OCI-LY1 (cell line): ENCODE data around the gene PGAP2.

Source experiments
- H2AFZ ChIP-seq: fragments of 200-600 bp; sonication (generic), shearing (Covaris generic); 2 replicates; pipeline ENCODE4 v1.6.0; 2014; ENCODE audit warnings: antibody characterized with exemption, mild to moderate bottlenecking, low read length
- H3F3A ChIP-seq: fragments of 200-600 bp; sonication (generic), shearing (Covaris generic); 2 replicates; pipeline ENCODE4 v1.6.0; 2014; ENCODE audit warnings: mild to moderate bottlenecking, antibody characterized with exemption, low read length, moderate library complexity; ENCODE audit not compliant: insufficient read depth
- H3K27ac ChIP-seq: fragments of 200-600 bp; sonication (generic); 2 replicates; pipeline ENCODE4 v1.5.1; 2014; ENCODE audit warnings: low read length, mixed run types, mild to moderate bottlenecking, low read depth; ENCODE audit not compliant: poor library complexity, severe bottlenecking
- H3K27me3 ChIP-seq: fragments of 200-600 bp; sonication (generic); 2 replicates; pipeline ENCODE4 v1.6.0; 2014; ENCODE audit warnings: antibody characterized with exemption, mild to moderate bottlenecking, low read length, moderate library complexity; ENCODE audit not compliant: insufficient read depth
- H3K36me3 ChIP-seq: fragments of 200-600 bp; sonication (generic); 2 replicates; pipeline ENCODE4 v1.6.1; 2014; ENCODE audit warnings: mild to moderate bottlenecking, antibody characterized with exemption, low read length, moderate library complexity, mixed read lengths; ENCODE audit not compliant: insufficient read depth
- H3K4me1 ChIP-seq: fragments of 200-600 bp; sonication (generic); 2 replicates; pipeline ENCODE4 v1.5.1; 2014; ENCODE audit warnings: mild to moderate bottlenecking, low read length, moderate library complexity; ENCODE audit not compliant: insufficient read depth, severe bottlenecking
- H3K4me2 ChIP-seq: fragments of 200-600 bp; sonication (generic), shearing (Covaris generic); 2 replicates; pipeline ENCODE4 v1.6.1; 2014; ENCODE audit warnings: low read length
- H3K4me3 ChIP-seq: fragments of 200-600 bp; sonication (generic); 2 replicates; pipeline ENCODE4 v1.5.1; 2014; ENCODE audit warnings: low read length, low read depth, mild to moderate bottlenecking, mixed read lengths; ENCODE audit not compliant: poor library complexity, severe bottlenecking
- H3K79me2 ChIP-seq: fragments of 200-600 bp; shearing (Covaris generic); 2 replicates; pipeline ENCODE4 v1.6.1; 2016; ENCODE audit warnings: mixed run types, low read length, mixed read lengths; ENCODE audit not compliant: insufficient read depth
- H3K9ac ChIP-seq: fragments of 200-600 bp; sonication (generic), shearing (Covaris generic); 2 replicates; pipeline ENCODE4 v1.6.1; 2014; ENCODE audit warnings: mild to moderate bottlenecking, low read length, mixed read lengths
- H3K9me2 ChIP-seq: fragments of 200-600 bp; sonication (generic), shearing (Covaris generic); 2 replicates; pipeline ENCODE4 v1.6.1; 2014; ENCODE audit warnings: low read depth, mild to moderate bottlenecking, low read length, mixed read lengths
- H3K9me3 ChIP-seq: fragments of 200-600 bp; shearing (Covaris generic); 2 replicates; pipeline ENCODE4 v1.6.1; 2014; ENCODE audit warnings: low read length, mixed read lengths
- H4K20me1 ChIP-seq: fragments of 200-600 bp; sonication (generic), shearing (Covaris generic); 2 replicates; pipeline ENCODE4 v1.6.0; 2016; ENCODE audit warnings: mild to moderate bottlenecking, low read length; ENCODE audit not compliant: insufficient read depth
- EZH2 ChIP-seq: fragments of 200-600 bp; sonication (generic), shearing (Covaris generic); IDR thresholded peaks from 2 replicates; pipeline ENCODE4 v1.8.0; 2017; ENCODE audit warnings: borderline replicate concordance, mixed run types, mild to moderate bottlenecking, antibody characterized with exemption, low read length, moderate library complexity, mixed read lengths
- TF ChIP-seq, protein P1 (sequence below): fragments of 200-600 bp; sonication (generic), shearing (Covaris generic); IDR thresholded peaks from 2 replicates; pipeline ENCODE4 v1.5.1; 2017; ENCODE audit warnings: mild to moderate bottlenecking, antibody characterized with exemption, low read length, moderate library complexity, mixed read lengths

Gene PGAP2

DNA sequence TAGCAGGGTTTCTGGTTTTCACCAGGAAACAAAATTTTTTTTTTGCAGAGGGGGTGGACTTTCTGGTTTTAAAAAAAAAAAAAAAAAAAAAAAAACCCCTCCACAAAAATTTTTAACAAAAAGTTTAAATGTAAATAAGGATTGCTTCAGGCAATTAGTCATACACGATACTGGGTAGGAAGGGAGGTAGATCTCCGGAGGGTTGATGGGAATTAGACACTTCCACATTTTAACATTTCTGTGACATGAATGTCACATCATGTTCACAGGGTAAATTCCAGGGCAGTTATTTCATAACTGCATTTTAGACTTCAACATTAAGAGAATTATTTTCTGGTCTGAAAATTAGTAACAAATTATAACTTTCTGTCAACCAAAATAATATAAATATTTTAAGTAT is 26.9 kb upstream of the PGAP2 start:
- no peak overlapping the region for H3K4me2 ChIP-seq
- H3K27ac ChIP-seq = no peak overlapping the region
- H3K9me3 ChIP-seq = no peaks in the 10 kb centered on the region
- peaks cover 74% of the 10 kb centered on the region for H3K36me3 ChIP-seq
- H3K9ac ChIP-seq = no peak overlapping the region
- H3K4me3 ChIP-seq = no peak overlapping the region
- TF ChIP-seq, protein P1, sequence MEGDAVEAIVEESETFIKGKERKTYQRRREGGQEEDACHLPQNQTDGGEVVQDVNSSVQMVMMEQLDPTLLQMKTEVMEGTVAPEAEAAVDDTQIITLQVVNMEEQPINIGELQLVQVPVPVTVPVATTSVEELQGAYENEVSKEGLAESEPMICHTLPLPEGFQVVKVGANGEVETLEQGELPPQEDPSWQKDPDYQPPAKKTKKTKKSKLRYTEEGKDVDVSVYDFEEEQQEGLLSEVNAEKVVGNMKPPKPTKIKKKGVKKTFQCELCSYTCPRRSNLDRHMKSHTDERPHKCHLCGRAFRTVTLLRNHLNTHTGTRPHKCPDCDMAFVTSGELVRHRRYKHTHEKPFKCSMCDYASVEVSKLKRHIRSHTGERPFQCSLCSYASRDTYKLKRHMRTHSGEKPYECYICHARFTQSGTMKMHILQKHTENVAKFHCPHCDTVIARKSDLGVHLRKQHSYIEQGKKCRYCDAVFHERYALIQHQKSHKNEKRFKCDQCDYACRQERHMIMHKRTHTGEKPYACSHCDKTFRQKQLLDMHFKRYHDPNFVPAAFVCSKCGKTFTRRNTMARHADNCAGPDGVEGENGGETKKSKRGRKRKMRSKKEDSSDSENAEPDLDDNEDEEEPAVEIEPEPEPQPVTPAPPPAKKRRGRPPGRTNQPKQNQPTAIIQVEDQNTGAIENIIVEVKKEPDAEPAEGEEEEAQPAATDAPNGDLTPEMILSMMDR = no peak
- TF ChIP-seq EZH2 = no peak
- H3K27me3 ChIP-seq = no peaks in the 10 kb centered on the region
- peaks cover 58% of the 10 kb centered on the region for H3K79me2 ChIP-seq
- H3F3A ChIP-seq = no peaks in the 10 kb centered on the region
- no peaks in the 10 kb centered on the region for H3K9me2 ChIP-seq
- peaks cover 16% of the 10 kb centered on the region for H3K4me1 ChIP-seq
- H4K20me1 ChIP-seq = no peaks in the 10 kb centered on the region
- no peak overlapping the region for H2AFZ ChIP-seq

DNA sequence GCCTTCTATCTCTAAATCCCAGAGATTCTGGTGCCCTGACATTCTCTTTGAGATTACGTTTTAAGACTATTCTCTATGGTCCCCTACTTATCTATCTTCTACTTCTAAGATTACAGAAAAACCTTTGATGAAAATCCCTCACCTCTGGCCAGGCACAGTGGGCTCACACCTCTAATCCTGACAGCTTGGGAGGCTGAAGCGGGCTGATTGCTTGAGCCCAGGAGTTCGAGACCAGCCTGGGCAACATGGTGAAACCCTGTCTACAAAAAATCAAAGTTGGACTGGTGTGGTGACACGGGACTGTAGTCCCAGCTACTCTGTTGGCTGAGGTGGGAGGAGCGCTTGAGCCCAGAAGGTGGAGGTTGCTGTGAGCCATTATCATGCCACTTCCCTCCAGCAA is 25.4 kb upstream of the PGAP2 start:
- Histone ChIP-seq H3K9ac (no peak overlapping the region), H3K36me3 (peaks cover 74% of the 10 kb centered on the region), H3K27ac (no peak overlapping the region), H2AFZ (no peak overlapping the region), H3K9me3 (no peaks in the 10 kb centered on the region), H3K79me2 (peaks cover 73% of the 10 kb centered on the region), H3K27me3 (no peaks in the 10 kb centered on the region), H4K20me1 (no peaks in the 10 kb centered on the region), H3K9me2 (no peaks in the 10 kb centered on the region), H3K4me2 (no peak overlapping the region), H3K4me3 (no peak overlapping the region), H3K4me1 (peaks cover 24% of the 10 kb centered on the region), H3F3A (no peaks in the 10 kb centered on the region)
- no peak for TF ChIP-seq EZH2
- TF ChIP-seq, protein P1 = no peak

DNA sequence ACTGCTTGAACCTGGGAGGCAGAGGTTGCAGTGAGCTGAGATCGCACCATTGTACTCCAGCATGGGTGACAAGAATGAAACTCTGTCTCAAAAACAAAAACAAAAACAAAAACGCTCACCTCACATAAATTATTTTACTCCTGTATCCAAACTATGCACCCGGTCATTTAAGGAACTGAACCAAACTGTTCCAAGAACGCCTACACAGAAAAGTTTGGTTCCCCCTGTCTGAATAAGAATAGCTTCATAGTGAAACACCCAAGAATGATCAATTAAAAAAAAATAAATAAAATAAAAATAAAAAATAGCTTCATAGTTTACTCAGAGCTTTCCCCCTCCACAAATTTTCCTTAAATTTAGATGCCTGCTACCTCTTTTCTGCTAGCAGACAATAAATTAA is 24.7 kb upstream of the PGAP2 start:
- Histone ChIP-seq H3K27ac (no peak overlapping the region), H3K36me3 (peaks cover 71% of the 10 kb centered on the region), H2AFZ (no peak overlapping the region), H3F3A (no peaks in the 10 kb centered on the region), H3K9me2 (no peaks in the 10 kb centered on the region), H3K9ac (no peak overlapping the region), H3K4me1 (peaks cover 24% of the 10 kb centered on the region), H3K79me2 (peaks cover 80% of the 10 kb centered on the region), H3K4me3 (no peak overlapping the region), H3K4me2 (no peak overlapping the region), H3K9me3 (no peaks in the 10 kb centered on the region), H3K27me3 (no peaks in the 10 kb centered on the region), H4K20me1 (no peaks in the 10 kb centered on the region)
- TF ChIP-seq, protein P1 = no peak
- no peak for TF ChIP-seq EZH2
